ENCODE data around the gene TNN.

GRCh38 chr1:175176246-175176645 is 108.6 kb downstream of the TNN start:
- no peak for TF ChIP-seq POLR2A (IDR thresholded peaks at IDR 0.05)
- TF ChIP-seq CTCF (IDR thresholded peaks at IDR 0.05), result no peak

Data from heart left ventricle (tissue), 13 donors.